Activated CD8-positive, alpha-beta memory T cell treated with anti-CD3 and anti-CD28 coated beads, Interleukin-2, amount 50 U/mL, for 4 hours (primary cell): ENCODE results near the gene CCDC157.

ENCODE experiments used
- DNase-seq: peaks from one replicate; pipeline ENCODE4 v3.0.0-alpha.2; 2020

Gene CCDC157

DNA sequence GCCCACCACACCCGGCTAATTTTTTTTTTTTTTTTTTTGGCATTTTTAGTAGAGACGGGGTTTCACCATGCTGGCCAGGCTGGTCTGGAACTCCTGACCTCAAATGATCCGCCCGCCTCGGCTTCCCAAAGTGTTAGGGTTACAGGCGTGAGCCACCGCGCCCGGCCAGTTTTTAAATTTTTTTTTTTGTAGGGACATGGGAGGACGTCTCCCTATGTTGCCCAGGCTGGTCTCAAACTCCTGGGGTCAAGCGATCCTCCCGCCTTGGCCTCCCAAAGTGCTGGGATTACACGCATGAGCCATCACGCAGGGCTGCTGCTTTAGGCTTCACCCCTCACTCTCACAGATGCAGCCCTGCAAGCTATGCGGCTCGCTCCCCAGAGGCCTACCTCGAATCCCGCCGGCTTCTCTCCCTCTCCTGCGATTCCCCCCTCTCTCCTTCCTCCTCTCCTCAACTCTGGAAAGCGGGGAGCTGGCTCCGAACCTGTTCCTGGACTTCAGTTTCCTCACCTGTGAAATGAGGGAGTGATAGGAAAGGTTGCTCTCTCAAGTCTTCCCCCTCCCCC lies 926 bp downstream of the CCDC157 start:
- DNase-seq, result no peak

DNA sequence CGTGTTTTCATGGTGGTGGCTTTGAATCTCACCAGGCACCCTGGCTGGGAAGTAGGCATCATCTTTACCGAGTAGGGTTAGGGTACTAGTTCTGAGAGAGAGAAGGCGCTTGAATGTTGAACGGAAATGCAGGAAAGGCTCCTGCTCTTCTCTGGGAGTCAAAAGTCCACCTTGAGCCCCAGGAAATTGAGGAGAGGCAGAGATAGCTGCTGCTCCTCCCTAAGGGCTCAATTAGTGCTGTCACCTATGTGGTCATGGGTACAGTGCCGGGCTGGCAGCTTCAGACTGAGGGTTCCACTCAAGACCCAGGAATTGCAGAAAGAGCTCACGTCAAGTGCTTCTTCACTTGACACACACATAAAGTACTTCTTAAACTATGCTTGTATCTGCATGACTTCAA lies 1.7 kb downstream of the CCDC157 start:
- DNase-seq, result no peak

DNA sequence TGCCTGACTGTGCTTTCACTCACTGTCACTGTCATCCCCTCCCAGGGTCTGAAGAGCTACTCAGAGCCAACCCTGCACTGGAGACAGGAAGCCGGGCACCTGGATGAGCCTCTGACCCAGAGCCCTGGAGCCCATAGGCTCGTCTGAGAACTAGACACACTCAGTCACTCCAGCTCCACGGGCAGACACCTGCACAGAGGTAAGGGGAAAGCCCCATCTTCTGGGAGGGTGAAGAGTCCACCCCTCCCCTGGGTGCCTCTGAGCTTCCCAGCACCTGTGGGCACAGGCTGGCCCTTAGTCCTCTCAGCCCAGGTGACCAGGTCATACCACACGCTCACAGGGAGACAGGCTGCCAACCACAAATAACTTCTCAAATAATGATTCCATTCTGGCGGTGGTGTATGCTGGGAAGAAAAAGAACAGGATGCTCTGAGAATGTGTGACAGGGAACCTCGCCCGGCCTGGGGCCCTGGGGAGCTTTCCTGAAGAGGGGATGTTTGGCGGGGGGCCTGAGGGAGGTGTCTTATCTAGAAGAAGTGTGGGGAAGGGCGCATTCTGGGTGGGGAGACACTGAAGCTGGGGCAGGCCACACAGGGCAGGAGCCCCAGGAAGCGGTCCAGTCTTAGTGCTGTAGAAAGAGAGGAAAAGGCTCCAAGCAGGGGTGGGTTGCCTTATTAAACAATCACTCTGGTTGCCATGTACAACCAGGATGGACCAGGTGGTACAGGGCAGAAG lies 5.3 kb downstream of the CCDC157 start:
- no peak for DNase-seq

DNA sequence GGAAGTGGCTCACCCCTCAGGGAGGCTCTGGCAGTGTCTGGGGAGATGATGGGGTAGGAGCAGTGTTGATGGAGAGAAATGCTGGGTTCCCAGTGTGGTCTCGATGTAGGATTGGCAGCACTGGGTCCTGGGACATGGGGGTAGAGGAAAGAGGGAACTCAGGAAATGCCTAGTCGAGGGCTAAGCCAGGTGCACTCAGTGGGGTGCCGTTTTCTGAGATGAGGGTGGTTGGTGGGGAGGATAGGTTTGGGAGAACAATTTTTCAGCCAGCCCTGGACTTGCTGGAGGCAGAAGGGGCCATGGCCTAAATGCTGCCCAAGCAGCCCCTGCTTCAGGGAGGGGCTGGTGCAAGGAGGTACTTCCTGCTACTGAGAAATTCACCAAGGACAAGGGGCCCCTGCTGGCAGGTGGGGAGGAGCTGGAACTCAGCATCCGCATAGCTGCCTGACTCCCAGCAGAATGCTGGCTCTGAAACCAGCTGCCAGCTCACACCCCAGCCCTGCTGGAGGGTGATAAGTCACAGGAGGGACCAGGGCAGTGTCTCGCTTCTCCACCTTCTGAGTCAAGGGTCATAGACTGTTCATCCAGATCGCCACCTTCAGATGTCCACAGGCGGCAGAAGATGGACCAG lies 6.0 kb downstream of the CCDC157 start:
- no peak for DNase-seq

DNA sequence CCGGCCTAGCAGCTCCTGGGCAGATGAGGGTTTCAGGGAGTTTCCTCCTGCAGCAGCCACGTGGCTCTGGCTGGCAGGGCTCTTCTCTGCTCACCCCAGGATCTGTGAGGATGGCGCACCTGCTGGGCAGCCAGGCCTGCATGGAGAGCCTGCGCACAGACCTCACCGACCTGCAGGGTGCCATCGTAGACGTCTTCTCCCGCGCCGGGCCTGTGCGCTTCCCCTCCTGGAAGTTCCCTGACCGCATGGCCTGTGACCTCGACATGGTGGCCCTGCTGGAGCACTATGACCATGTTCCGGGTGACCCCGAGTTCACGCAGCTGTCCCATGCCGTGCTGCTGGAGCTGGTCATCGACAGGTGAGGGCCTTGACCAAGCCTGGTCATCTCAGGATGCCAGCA lies 9.1 kb downstream of the CCDC157 start:
- DNase-seq, result no peak

DNA sequence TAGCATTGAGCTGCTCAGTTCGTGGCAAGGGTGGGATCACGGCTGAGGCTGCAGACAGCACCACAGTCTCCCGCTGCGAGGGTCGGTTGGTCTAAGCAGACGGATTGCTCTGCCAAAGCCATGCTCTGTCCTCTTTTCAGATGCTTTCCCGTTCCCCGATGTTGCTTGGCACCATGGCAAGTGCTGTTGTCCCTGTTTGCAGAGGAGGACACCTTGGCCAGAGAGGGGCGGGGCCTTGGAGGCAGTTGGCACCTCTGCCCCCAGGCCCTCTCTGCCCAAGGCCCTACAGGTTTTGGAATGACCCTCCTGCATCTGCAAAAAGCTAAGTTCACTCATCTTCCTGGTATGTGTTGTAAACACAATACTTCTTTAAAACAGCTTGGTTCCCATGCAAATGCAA lies 11.6 kb downstream of the CCDC157 start:
- no peak for DNase-seq

DNA sequence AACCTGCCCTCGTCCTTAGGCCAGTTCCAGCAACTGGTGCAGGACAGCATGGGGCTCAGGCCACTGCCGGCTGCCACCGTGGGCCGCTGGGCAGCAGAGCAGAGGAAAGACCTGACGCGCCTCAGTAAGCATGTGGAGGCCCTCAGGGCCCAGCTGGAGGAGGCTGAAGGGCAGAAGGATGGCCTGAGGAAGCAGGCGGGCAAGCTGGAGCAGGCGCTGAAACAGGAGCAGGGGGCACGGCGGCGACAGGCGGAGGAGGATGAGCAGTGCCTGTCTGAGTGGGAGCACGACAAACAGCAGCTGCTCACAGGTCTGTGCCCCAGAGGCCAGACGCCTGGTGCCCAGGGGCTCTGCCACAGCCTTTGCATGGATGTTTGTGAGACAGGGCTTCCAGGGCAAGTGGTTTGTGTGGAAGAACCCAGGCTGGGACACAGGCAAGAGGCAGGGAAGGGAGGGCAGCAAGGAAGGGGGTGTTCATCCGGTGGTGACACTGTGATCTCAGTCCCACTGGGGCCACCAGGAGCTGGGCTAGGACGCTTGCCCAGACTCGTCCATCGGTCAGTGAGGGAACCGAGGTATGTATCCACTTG lies 13.9 kb downstream of the CCDC157 start:
- DNase-seq, result no peak

DNA sequence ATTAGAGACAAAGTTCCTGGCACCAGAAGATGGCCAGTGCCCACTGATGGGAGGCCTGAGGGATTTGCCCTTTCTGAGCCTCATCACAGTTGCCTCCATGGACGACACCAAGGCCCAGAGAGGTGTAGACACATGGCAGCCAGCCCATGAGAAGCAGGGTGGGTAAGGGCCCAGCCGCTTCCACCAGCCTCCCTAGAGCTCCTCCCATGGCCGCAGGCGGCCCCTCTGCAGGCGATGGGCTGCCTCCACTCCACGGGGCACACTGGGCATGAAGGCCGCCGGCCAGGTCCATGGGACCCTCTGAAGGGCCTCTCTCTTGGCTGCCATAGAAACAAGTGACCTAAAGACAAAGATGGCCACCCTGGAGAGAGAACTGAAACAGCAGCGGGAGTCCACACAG lies 14.5 kb downstream of the CCDC157 start:
- no peak for DNase-seq

DNA sequence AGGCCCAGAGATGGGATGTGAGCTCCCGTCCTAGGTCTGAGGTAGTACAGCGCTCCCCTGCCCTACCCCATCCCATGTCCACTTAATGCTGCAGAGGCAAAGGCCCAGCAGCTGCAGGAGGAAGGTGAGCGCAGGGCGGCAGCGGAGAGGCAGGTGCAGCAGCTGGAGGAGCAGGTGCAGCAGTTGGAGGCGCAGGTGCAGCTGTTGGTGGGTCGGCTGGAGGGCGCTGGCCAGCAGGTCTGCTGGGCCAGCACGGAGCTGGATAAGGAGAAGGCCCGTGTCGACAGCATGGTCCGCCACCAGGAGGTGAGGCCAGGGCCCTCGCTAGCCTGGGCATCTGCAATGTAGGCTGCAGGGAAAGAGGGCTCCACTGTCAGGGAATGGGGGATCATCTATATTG lies 15.2 kb downstream of the CCDC157 start:
- no peak for DNase-seq

DNA sequence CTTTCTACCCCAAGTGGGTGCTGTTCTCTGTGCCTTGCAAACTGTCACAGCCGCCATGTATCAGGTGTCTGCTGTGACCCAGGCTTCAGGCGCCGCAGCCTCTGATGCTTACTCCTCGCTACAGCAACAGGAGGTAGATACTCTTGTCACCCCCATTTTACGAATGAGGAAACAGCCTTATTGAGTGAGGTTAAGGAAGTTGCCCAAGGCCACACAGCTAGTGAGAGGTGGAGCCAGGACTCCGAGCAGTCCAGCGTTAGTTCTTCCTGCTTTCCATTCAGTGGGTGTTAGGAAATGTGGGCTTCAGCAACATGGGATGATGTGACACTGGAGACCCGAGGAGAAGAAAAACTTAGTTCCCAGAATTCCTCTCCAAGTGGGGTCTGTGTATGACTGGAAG lies 16.1 kb downstream of the CCDC157 start:
- no peak for DNase-seq

DNA sequence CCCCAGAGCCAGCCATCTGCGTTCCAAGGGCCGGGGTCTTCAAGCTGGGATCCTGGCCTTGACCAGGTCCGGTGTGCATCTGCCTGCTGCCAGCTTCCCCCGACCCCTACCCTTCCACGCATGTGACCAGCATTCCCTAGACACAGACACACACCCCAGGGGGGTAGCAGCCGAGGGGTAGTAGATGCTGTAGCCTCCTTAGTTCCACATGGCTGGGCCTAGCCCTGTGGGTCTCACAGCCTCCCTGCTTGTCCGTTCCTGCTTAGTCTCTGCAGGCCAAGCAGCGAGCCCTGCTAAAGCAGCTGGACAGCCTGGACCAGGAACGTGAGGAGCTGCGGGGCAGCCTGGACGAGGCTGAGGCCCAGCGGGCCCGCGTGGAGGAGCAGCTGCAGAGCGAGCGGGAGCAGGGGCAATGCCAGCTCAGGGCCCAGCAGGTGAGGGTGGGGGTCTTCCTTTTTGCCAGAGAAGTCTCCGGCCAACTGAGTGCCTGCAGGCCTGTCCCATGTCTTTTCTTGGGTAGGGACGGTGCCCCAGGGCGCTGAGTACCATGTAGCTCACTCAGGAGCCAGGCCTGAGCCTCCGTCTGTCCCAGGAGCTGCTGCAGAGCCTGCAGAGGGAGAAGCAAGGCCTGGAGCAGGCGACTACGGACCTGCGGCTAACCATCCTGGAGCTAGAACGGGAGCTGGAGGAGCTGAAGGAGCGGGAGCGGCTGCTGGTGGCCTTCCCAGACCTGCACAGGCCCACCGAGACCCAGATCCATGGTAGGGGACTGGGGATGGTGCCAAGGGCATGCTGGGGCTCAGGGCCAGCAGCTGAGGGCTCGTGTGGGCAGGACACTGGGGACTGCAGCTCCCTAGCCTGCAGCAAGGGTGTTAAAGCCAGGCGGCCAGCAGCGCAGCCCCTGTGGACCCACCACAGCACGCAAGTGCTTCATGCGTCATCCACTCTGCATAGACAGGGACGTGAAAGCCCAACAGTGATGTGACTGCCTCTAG lies 16.8 kb downstream of the CCDC157 start:
- no peak for DNase-seq

DNA sequence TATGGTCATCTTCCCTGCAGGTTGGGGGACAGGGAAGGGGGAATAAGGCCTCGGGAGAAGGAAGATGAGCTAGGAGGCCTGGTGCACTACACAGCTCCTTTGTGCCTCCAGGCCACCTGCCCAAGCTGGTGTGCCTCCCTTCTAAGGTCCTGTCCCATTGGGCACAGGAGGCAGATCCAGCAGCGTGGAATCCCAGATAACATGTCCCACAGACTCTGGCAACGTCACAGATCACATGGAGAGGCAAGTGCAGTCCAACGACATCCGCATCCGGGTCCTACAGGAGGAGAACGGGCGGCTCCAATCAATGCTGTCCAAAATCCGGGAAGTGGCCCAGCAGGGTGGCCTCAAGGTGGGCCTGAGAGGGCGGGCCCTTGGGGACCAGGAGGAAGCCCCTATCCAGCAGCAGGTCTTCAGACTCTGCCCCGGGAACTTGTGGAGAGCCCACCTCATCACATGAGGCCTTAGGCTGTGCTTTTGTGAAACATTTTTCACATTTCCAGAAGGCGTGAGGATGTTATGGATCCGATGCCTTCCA lies 18.6 kb downstream of the CCDC157 start:
- no peak for DNase-seq

DNA sequence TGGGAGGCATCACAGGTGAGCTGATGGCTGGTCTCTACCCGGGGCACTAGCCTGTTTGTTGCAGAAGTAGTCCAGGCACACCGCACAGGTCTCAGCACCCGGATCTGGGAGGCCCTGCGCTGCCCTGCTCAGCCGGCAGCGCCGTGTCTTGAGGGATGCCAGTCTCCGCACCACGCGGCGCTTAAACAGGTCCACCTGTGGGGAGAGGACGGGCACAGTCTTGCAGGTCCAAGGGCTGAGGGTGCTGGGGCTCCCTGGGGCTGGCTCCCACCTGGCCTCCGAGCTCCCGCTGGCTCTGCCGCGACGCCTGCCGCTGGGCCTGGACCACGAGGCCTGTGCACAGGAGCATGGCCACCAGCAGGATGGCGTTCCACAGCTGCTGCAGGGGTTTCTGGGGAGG lies 23.2 kb downstream of the CCDC157 start:
- no peak for DNase-seq

DNA sequence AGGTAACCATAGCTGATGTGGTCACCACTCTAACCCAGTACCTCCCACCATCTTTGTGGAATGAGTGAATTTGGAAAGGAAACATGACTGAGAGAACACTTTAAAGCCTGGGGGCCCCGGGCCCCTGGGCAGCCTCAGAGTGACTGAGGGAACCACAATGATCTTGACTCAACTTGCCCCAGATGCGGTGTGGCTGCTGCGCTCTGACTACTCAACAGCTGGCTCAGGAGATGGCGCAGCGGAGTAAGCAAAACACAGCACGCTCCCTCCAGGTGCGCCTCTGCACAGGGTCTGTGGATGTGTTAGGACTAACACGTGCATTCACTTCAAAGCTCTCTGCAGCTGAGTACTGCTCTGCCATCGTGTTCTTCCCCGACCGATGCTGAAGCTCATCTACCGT lies 24.5 kb downstream of the CCDC157 start:
- DNase-seq, result no peak

DNA sequence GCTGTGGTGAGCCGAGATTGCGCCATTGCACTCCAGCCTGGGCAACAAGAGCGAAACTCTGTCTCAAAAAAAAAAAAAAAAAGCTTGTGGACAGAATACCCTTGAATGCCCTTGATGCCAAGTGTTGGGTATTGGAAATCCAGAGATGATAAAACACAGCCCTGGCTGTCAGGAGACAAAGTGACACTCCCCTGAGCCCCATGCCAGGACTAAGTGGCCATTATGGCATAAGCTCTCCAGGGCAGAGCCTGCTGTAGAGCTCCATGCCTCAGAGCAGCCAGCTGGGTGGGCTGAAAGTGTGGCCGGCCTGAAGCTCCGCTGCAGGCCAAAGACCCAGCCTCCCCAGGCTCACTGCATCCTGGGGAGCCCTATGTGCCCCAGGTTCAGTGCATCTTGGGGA lies 25.5 kb downstream of the CCDC157 start:
- no peak for DNase-seq

DNA sequence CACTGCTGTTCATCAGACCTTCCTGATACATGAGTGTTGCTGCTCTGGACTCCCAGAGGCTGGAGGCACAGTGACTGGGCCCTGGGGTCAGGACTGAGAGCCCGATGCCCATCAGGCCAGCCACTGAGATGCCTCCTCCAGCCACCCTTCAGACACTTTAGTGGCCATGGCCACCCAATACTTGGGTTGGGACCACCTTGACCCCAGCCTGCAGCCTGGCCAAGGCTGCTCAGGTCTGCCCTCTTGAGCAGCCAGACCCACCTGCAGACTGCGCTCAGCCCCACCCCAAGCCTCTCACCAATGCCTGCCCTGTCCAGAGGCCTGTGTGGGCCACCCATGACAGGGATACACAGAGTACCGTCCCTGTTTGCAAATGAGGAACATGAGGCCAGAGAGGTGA lies 26.3 kb downstream of the CCDC157 start:
- DNase-seq, result no peak

DNA sequence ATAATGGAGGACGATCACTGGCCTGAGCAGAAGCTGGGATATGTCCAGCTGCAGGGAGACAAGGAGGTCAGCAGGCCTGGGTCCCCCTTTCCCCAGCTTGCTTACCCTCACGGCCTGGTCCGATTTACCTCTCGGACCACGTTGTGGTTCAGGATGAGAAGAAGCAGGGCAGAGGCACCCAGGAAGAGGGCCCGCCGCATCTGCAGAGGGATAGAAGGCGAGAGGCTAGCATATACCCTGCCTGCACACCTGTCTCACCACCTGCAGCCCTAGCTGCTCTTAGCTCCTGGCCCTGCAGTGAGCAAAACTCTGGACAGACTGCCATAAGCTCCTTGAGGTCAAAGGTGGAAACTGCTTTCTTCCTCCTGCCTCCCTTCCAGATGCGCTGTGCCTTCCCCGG lies 29.1 kb downstream of the CCDC157 start:
- no peak for DNase-seq

DNA sequence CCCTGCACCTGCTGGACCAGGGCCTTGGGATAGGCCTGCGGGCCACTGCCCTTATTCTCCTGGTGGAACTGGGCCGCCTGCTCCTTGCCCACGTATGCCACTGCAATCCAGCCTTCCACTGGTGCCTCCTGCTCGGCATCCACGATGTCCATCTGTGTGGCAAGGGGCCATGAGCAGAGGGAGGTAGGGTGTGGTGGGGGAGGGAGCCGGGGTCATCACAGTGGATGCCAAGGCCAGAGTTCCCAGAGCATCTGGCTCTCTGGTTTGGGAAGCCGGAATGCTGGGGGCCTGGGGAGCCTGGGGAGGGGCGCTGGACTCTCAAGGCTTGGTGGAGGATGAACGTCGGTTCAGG lies 29.8 kb downstream of the CCDC157 start:
- DNase-seq, result no peak

DNA sequence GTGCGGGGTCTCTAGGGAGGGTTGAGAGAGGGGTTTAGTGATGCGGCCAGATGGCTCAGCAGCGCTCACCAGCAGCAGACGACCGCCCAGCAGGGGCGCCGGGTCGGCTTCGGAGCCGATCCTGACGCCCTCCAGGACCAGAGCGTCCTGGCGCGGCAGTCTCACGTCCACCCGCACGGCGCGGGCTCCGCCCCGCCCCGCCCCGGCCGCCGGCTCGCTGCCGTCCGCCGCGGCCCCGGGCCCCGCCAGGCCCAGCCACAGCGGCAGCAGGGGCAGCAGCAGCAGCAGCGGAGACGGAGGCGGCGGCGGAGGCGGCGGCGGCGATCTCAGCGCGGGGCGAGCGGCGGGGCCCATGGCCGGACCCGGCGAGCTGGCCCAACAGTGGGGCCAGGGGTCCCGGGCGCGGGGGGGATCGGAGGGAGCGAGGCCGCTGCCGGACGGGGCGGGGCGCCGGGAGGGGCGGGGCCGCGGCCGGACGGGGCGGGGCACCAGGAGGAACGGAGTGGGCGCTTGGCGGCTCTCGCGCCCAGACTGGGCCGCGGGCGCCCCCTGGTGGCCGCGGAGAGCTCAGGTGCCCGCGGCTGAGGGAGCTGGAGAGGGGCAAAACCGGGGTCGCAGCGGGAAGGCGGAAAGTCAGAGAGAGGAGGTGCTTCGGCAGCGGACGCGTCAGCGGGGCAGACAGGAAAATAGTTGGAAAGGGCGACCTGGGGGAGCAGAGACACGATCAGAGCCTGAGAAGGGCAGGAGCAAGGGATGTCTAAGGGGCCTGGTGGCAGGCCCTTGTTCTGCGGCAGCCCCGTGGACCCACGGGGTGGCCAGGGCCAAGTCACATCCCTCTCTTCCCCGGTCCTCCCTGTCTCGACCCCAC lies 30.4 kb downstream of the CCDC157 start, which contains the start of gene RNF215:
Gene RNF215, minus strand, starts transcription at position 452 of the 868 bp plus-strand sequence. Its CDS starts 98 bp downstream, at position 354.
- peak; percentile 80 for DNase-seq

DNA sequence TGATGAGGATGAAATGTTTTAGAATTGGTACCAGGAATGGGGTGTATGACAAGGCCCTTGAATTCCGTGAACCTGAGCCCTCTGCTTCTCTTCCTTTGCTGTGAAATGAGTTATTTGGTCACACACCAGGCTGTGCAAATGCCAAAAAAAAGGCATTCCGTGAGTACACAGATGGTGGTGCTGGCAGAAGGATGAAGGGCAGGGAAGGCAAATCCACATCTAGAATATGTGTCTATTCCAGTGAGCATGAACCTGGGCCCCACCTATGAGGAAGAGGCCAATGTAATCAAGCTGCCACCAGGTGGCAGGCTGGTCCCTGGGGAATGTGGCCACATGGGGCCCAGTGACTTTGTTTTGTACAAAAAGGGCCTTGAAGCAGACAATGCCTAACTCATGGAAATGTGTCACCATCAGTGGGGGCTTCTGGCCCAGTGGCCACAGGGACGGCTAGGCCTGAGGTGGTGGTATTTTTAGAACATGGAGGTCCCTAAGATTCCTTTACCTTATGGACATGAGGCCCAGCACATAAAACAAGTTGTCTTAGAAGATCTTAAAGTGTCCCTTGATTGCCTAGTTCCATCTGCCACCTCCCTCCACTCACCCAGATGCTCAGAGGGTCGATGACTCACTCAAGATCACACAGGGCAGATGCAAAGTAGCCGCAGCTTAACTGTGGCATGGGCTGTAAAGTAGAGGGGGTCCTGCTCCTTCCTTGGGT lies 34.3 kb downstream of the CCDC157 start:
- DNase-seq, result peak; percentile 83
